Measurements from ENCODE around the gene CHAT.

DNA sequence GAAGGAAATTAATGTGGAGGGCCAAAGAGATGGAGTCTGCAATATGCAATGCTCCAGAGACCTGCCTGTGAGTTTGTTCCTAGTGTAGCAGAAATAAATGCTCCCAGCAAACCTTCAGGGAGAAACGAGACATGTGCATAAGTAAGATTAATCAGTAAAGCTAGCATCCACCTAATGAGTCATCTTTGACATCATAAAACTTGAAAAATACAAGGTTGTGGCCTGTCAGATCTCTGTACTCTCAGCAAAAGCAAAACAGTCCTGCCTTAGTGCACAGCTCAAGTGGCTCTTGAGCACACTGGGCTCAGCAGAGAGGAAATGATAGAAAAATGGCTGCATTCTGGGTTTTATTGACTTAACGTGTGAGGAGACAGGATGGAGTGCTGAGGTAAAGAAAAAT is 42.4 kb upstream of the CHAT start:
- TF ChIP-seq, protein P1, sequence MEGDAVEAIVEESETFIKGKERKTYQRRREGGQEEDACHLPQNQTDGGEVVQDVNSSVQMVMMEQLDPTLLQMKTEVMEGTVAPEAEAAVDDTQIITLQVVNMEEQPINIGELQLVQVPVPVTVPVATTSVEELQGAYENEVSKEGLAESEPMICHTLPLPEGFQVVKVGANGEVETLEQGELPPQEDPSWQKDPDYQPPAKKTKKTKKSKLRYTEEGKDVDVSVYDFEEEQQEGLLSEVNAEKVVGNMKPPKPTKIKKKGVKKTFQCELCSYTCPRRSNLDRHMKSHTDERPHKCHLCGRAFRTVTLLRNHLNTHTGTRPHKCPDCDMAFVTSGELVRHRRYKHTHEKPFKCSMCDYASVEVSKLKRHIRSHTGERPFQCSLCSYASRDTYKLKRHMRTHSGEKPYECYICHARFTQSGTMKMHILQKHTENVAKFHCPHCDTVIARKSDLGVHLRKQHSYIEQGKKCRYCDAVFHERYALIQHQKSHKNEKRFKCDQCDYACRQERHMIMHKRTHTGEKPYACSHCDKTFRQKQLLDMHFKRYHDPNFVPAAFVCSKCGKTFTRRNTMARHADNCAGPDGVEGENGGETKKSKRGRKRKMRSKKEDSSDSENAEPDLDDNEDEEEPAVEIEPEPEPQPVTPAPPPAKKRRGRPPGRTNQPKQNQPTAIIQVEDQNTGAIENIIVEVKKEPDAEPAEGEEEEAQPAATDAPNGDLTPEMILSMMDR (IDR thresholded peaks at IDR 0.05) = no peak
- no peak for TF ChIP-seq POLR2A (IDR thresholded peaks at IDR 0.05)

All from body of pancreas (tissue), 4 donors.